ENCODE results near the gene RNF213. TPM values are rescaled to one million over a fixed set of nuclear protein-coding genes. Genes with fewer than 3 reads are reported as not detected.

Gene RNF213
- total and polyA plus RNA-seq, 12 donors = 51.1 to 182 (median 122) TPM

DNA sequence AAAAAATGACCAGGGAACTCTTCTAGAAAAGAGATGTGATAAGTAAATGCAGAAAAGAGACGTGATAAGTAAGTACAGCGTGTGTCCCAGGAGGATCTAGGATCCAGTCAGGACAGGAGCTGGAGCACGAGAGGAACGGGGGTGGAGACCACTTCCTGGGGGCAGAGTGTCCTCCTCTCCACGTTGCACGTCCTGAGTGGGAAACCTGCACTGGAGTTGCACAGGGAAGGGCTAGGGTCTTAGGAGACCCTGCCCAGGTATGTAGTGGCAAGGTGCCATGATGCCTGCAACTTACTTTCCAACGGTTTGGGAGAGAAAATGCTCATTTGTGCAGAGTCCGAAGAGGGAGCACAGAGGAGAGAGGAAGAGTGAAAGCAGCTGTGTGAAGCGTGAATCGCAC lies 55.8 kb downstream of the RNF213 start:
- no peaks in the 10 kb centered on the region for H3K9me3 ChIP-seq (replicated peaks in 1 of 3)
- 61 to 82% (median 69%) methylated on average over 10 of the region's 10 CpGs for WGBS, 4 donors
- H3K4me3 ChIP-seq = no peak overlapping the region
- H3K4me1 ChIP-seq (replicated peaks in 1 of 2) = no peaks in the 10 kb centered on the region
- no peak for DNase-seq
- H3K27ac ChIP-seq = no peak overlapping the region
- intact Hi-C loops (cut with DNase I) = no loop called here
- H3K27me3 ChIP-seq = no peaks in the 10 kb centered on the region
- H3K36me3 ChIP-seq (replicated peaks in 1 of 2) = peaks cover 0 to 71% of the 10 kb centered on the region in 2 donors
- no peak for TF ChIP-seq POLR2A (IDR thresholded peaks at IDR 0.05)
- TF ChIP-seq, protein P1, sequence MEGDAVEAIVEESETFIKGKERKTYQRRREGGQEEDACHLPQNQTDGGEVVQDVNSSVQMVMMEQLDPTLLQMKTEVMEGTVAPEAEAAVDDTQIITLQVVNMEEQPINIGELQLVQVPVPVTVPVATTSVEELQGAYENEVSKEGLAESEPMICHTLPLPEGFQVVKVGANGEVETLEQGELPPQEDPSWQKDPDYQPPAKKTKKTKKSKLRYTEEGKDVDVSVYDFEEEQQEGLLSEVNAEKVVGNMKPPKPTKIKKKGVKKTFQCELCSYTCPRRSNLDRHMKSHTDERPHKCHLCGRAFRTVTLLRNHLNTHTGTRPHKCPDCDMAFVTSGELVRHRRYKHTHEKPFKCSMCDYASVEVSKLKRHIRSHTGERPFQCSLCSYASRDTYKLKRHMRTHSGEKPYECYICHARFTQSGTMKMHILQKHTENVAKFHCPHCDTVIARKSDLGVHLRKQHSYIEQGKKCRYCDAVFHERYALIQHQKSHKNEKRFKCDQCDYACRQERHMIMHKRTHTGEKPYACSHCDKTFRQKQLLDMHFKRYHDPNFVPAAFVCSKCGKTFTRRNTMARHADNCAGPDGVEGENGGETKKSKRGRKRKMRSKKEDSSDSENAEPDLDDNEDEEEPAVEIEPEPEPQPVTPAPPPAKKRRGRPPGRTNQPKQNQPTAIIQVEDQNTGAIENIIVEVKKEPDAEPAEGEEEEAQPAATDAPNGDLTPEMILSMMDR (IDR thresholded peaks at IDR 0.05) = no peak

DNA sequence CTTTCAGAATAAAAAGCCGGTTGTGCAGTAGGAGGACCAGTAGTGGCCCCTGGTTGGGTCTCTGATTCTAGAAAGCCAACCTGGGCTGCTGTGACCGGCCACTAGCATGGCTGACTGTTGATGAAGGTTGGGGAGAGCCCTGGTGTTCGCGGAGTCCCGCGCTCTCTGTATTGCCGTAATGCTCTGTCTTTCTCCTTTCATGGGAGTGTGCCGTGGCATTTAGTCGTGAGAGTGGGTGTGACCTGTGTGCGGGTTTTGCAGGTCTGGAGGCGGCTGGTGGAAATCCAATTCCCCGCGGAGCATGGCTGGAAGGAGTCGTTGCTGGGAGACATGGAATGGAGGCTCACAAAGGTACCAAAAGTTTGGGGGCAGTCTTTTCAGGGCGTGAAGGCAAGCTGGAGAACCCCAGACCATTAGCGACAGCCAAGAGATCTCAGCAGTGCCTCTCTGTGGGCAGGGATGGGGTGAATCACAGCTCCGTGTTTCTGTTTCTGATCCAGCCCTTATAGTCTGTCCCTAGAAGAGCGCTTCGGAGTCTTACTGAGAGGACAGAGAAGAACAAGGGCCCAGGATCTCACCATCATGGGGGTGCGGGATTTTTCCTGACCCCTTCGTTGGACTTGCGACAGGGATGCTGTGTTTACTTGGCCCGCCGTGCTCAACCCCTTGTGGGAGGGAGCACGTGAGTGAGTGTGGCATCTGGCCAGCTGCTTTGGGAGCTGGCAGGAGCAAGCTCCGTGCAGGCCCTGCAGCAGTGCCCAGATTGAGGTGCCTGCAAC lies 56.5 kb downstream of the RNF213 start:
- intact Hi-C loops (cut with DNase I) = no loop called here
- H3K27me3 ChIP-seq = no peaks in the 10 kb centered on the region
- H3K4me1 ChIP-seq (replicated peaks in 1 of 2) = no peaks in the 10 kb centered on the region
- peaks cover 0 to 71% of the 10 kb centered on the region in 2 donors for H3K36me3 ChIP-seq (replicated peaks in 1 of 2)
- 87 to 94% (median 91%) methylated on average over 24 to 26 of the region's 26 CpGs for WGBS, 4 donors
- DNase-seq = no peak
- no peak overlapping the region for H3K27ac ChIP-seq
- TF ChIP-seq, protein P1 (IDR thresholded peaks at IDR 0.05) = no peak
- no peak for TF ChIP-seq POLR2A (IDR thresholded peaks at IDR 0.05)
- no peak overlapping the region for H3K4me3 ChIP-seq
- H3K9me3 ChIP-seq (replicated peaks in 1 of 3) = no peaks in the 10 kb centered on the region

- Histone ChIP-seq H3K4me3 (no peak overlapping the region), H3K27me3 (no peaks in the 10 kb centered on the region), H3K4me1 (replicated peaks in 1 of 2) (no peaks in the 10 kb centered on the region), H3K9me3 (replicated peaks in 1 of 3) (no peaks in the 10 kb centered on the region), H3K27ac (no peak overlapping the region), H3K36me3 (replicated peaks in 1 of 2) (peaks cover 0 to 72% of the 10 kb centered on the region in 2 donors)
- 95 to 97% (median 96%) methylated on average over 5 of the region's 5 CpGs for WGBS, 4 donors
- no peak for TF ChIP-seq POLR2A (IDR thresholded peaks at IDR 0.05)
- TF ChIP-seq, protein P1 (IDR thresholded peaks at IDR 0.05) = no peak
- intact Hi-C loops (cut with DNase I) = no loop called here
- DNase-seq = no peak
These were observed 57.0 kb downstream of the RNF213 start for GRCh38 chr17:80317706-80317980.

- TF ChIP-seq POLR2A (IDR thresholded peaks at IDR 0.05) = no peak
- TF ChIP-seq, protein P1 (IDR thresholded peaks at IDR 0.05) = no peak
- intact Hi-C loops (cut with DNase I) = no loop called here
These were observed 57.5 kb downstream of the RNF213 start for GRCh38 chr17:80318166-80318565.

More at GRCh38 chr17:80318166-80318565, 57.5 kb downstream of the RNF213 start:
- 89 to 99% (median 96%) methylated on average over 6 of the region's 6 CpGs for WGBS, 4 donors
- peaks cover 0 to 66% of the 10 kb centered on the region in 2 donors for H3K36me3 ChIP-seq (replicated peaks in 1 of 2)
- H3K4me3 ChIP-seq = no peak overlapping the region
- H3K4me1 ChIP-seq (replicated peaks in 1 of 2) = no peaks in the 10 kb centered on the region
- H3K27me3 ChIP-seq = no peaks in the 10 kb centered on the region
- no peaks in the 10 kb centered on the region for H3K9me3 ChIP-seq (replicated peaks in 1 of 3)
- DNase-seq = no peak
- H3K27ac ChIP-seq = no peak overlapping the region

Measured in adrenal gland (tissue), 12 donors.